HT1080 (cell line): ENCODE data around the gene RAB24. TPM values are rescaled to one million over a fixed set of nuclear protein-coding genes. Genes with fewer than 3 reads are reported as not detected.

Source experiments
- DNase-seq: peaks from one replicate; pipeline ENCODE4 v3.0.0-alpha.2; 2015; ENCODE audit warnings: low read depth
- total RNA-seq: library from RNA; depleted of rRNA; stranded (reverse); fragments of >200 nt; shearing (Covaris generic); gene quantifications from 2 replicates; pipeline ENCODE4 v1.2.3, GENCODE V29; 2014

Gene RAB24
- total RNA-seq, 1 experiment from 2014 or later, result 31.5 TPM

DNA sequence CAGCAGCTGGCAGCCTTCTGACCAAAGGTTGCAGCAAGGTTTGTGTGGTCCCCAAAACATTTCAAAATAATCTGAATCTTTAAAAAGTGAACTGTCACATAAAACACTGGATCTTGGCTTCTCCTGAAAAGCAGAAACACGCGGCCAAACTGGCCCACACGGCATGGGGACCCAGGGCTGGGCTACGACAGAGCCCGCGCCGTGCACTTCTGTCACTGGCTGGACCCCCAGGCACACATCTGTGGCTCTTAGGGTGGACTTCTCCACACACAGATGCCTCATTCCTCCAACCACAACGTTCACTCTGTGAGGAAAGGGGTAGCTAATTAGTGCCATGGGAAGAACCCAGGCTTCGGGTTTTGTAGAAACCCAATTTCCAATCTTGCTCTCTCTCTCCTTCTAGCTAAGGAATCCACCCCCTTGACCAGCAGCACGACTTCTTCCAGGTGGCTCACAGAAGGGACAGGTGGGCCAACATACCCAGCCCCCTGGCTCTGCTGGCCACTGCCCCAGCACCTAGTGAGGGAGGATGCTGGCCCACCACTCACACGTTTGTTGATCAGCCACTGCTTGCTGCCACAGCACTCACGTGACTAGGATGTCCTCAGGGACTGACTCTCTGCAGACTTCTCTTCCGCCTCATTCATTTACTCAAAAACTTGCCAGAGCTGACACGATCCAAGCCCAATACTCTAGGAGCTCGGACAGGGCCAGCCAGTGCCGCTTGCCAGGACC, 30.1 kb upstream of the RAB24 start:
- DNase-seq, result no peak

DNA sequence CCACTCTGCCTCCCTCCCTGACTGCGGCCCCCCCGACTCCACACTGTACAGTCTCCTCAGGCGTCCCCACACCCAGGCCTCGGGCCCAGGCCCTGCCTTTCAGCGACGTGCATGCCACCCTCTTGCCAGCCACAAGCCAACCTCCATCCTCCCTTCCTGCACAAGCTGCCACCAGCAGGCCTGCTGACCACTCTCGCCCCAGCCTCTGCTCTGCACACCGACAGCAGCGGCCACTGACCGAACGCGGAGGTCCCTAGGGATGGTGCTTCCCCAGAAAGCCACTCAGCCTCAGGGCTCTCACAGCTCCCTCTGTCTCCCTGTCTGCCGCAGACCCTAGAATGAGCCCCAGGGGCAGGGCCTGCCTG, 29.4 kb upstream of the RAB24 start:
- no peak for DNase-seq

DNA sequence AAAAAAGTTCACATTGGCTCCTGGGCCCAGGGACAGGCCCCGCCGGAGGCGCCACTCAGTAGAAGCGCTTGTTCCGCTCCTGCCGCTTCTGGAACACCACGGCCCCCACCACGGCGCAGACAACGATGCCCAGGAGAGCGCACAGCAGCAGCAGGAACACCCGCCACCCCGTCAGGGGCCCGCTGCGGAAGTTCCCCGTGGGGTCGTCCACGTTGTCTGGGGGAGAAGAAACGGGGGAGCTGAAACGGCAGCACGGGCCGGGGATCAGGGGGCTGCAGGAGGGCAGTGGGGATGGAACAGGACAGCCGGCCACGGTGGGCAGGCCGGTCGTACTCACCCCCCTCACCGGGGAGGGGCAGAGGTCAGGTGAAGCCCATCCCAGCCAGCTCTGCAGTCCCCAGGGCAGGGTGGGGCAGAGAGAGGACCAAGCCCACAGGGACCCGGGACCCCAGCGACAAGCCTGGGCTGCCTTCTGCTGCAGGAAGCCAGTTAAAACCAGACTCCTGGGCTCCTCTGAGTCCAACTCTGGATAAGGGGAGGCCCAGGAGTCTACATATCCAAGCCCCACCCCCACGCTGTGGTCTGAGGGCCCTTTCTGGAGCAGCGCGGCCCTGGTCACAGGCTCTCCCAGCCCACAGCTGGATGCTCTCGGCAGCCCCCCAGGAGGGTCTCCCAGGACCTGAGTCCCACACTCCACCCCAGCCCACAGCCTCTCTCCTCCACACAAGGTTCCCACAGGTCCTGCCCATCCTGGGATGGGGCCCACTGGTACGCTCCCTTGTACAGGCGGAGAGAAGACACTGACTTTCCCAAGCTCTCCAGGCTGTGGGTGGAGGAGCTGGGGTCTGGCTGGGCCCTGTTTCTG, 28.7 kb upstream of the RAB24 start:
- no peak for DNase-seq

DNA sequence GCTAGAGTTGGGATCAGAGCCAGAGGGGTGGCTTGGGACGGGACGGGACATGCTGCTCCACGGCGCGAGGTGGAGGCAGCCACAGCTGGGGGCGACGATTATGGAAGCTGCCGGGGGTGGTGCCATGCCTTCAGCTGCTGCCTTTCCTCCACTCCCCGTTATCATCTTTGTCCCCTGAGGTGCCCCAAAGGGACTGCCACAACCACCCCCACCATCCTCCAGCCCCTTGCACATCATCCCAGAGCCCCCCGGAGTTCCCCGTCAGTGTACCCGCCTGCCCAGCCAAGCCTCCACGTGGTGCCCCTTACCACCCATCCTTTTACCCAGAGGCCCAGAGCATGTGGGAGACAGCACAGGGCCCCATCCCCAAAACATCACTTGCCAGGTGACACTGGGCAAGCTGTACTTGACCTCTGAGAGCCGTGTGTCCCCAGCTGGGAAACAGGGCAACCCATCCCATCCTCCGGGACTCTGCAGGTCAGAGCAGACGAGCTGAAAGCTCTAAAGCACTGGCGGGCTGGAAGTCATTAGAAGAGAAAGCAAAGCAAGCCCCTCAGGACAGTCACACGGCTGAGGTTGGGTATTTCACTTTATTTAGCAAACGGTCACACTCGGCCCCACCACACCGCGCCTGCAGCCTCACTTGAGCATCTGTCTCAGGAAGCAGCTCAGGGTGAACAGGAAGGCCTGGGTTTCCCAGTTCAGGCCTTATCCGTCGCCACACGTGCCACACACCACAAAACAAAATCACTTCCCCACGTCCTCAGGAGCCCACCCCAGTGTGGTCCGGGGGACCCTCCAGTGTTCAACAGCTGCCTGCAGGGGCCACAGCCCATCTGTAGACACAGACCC, 27.7 kb upstream of the RAB24 start:
- no peak for DNase-seq

DNA sequence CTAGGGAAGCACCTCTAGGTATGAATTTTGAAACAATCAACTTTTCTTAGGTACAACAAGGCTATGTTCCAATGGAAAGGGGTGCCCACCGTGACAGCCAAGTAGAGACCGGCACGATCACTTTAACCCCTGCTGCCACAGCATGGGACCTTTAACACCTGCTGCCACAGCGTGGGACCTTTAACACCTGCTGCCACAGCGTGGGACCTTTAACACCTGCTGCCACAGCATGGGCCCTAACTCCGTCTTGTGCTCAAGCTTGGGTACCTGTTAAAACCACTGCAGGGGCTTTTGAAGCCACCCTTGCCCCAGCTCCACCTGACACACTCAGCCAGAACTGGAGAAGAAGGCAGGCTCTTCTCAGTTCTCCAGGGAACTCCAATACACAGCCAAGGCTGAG, 26.4 kb upstream of the RAB24 start:
- DNase-seq, result no peak

DNA sequence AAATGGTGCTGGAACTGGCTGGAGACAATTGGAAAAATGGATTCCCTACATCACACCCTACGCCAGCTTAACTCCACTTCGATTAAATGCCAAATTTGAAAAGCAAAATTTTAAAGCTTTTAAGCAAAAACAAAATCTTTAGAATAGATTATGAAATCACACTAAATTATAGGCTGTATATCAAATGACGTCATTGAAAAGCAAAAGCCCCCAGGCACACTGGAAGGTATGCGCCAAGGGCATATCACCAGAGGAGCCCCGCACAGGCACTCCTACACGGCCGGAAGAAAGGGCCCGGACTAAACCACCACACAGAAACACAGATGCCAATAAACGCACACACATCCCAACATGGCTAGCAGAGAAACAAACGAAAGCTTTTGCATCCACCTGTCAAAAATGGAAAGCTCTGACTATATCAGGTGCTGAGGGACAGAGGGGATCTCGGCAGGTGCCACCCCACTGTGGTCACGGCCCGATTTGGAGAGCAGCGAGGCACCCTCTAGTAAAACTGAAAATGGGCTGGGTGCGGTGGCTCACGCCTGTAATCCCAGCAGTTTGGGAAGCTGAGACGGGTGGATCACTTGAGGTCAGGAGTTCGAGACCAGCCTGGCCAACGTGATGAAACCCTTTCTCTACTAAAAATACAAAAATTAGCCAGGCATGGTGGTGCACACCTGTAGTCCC, 25.2 kb upstream of the RAB24 start:
- no peak for DNase-seq

DNA sequence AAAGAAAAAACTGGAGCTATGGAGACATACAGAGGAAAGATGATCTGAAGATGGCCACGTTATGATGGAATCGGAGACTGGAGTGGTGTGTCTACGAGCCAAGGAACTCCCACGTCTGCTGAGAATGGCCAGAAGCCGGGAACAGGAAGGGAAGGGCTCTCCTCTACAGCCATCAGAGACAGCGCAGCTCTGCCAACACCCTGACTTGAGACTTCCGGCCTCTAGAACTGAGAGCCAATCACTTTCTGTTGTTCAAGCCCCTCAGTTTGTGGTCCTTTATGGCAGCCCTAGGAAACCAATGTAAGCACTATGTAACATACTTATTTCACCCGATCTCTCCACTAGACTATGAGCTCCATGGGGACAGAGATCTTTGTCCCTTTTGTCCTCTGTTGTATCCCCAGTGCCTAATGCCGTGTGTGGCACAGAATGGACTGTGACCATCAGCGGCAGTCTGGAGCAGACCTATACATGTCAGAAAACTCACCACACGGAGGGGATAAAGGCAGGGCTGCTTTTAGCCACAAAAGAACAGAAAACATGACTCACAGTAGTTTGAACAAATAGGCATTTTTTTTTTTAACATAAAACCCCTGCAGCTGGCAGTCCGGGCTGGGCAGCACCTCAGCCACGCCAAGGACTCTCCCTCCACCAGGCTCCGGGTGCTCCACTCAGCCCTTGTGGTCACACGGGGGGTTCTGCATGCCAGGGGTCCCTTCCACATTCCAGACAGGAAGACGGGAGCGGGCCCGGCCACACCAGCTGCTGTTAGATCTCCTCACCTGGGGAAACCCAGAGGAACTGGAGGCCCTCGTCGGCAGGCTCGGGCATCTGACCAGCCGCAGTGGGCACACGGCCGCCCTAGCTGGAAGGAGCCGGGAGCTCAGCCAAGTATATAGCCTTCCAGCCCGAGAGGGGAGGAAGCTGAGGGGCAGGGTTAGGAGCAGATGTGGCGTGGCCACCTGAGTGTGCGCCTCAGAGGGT, 24.3 kb upstream of the RAB24 start:
- DNase-seq, result peak; percentile 87

DNA sequence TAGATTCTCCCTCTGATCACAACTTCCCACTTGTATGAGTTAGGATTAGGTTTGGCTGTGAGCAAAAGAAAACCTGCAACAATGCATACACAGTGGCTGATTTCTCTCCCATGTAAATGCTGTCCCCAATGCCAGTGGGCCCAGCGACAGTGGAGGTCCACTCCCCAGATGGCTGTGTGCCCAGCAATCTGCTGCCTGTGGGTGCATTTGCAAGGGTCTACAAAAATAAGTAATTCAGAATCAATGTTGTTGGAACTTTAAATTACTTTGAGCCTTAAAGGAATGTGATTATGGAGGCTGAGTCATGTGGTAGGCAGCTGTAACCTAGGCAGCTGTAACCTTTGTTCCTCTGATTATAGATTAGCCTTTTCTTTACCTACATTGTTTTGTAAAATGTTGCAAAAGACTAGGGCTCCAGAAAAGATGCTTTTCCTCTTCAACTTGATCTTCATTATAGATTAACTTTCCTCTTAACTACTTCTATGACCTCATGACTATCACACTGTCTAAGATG, 22.4 kb upstream of the RAB24 start:
- no peak for DNase-seq

DNA sequence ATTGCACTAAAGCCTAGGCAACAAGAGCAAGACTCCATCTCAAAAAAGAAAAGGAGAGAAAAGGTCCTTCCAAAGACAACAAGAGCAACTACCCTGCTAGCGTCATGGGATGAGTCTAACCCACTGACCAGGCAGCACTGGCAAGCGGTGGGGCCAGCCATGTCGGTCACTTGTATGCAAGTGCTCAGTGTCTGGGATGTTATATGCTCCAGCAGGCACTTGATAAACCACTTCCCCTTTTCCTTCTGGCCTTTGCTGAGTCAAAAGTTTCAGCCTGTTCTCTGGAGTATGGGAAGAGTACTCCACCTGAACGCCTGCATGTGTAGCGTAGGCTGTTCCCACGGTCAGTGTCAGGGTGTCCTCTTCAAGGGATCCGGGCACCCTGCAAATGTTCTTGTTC, 17.4 kb upstream of the RAB24 start:
- DNase-seq, result no peak

DNA sequence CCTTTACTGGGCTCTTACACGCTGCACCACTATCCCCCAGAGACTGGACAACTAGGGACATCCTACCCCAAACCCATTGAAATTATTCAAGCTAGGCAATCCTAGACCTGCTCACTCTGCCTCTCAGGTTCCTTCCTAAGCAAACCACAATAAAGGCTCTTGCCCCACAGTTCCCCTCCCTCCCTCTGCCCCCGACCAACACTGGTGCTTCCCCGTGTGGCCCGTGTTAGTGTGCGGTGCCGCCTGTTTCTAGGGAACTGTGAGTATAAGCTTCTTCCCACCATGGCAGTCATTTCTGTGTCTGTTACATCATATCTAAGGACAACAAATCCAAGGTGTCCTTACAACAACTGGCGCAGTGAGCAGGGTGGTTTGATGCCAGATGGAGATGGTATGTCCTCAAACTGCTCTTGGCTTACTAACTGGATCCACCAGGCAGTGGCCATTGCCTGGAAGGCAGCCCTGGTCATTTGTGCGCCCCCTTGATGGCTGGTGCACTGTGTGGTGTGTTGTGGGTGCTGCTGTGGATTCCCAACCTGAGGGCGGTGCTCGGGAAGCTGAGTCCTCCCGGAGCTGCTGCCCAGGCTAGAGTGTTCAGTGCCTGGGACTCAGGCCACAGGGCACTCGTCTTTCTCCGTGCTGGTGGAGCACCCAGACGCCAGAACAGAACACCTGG, 16.5 kb upstream of the RAB24 start:
- DNase-seq, result no peak

DNA sequence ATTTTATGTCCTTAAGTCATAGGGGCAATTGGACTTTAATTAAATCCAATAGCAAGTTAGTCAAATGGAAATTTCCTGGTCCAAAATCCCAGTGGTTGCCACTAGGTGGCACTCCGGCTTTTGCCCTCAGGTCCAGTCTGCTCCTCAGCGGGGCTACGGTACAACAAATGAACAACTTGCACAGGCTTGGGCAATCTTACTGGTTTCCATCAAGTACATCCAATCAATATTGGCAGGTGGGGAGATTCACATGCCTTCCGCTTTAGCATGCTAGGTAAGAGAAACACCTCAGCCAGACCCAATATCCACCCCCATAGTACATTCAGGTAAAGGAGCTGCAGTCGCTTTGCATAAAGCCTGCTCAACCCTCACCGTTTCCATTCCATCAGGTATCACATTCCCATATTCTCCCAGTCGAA, 14.4 kb upstream of the RAB24 start:
- DNase-seq, result peak; percentile 63

DNA sequence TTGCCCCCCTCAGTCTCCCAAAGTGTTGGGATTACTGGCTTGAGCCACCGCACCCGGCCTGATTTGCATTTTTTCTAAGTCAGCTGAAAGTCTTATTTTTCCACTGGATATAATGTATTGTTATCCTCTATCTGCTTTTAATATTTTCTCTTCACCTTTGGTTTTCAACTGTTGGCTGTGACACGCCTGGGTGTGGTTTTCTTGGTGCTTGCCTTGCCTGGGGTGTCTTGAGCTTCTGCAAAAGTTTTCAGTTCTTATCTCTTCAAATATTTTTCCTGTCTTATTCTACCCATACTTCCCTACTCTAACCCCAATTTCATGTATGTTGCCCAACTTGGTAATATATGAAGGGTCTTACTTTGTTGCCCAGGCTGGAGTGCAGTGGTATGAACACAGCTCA, 12.5 kb upstream of the RAB24 start:
- DNase-seq, result no peak

DNA sequence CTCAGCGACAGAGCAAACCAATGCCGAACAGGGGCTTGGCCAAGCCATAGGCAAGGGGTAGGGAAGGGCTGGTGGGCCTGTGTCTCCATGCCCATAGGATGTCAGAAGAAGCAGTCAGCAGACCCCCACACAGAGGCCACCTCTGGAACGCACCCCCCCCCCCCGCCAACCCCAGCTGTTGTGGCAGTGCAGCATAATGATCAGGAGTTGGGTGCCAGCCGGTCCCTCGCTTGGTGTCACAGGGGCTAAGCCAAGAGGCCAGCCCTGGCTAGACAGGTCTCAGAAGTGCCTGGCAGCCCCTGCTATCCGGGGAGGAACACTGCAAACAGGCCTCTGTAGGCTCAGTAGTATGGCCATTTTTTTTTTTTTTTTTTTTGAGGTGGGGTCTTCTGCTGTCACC, 11.9 kb upstream of the RAB24 start:
- DNase-seq, result no peak

DNA sequence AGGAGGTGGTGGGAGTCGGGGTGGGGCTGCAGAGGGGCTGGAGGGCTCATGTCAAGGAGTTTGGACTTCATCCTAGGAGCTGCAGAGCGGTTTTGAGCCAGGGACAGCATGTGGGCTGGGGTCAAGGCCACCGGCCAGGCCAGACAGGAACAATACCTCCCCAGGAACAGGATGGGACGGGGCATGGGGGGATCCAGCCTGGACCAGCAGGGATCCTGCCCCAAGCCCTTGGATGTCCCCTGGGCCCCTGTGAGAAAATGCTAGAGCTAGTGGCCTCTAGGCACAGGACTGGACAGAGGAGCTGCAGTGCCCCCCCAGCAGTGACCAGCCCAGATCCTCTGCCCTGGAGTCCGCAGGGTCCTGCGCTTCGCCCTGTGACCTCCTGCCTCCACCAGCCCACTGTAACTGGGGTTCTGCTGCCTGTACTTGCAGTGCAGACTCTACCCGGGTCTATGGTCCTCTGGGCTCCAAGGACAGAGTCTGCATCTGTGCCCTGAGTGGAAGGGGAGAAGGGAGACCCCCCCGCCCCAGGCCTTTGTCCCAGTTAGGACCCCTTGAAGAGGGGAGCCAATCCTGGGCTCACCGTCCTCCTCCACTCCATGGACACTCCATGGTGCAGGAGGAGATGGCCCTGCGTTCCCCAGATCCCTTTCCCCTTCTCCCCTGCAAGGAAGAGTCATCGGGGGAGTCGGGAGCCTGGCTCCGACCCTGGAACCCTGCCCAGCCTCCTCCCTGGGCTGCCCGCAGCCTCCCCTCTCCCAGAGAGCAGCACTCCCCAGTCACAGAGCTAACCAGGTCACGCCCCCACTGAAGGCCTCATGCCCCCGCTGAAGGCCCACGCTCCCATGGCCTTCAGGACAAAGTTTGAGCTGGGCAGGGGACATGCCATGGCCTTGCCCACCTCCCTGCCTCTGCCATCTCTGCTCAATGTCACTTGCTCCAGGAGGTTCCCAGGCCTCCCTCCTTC, 11.1 kb upstream of the RAB24 start:
- DNase-seq, result no peak

DNA sequence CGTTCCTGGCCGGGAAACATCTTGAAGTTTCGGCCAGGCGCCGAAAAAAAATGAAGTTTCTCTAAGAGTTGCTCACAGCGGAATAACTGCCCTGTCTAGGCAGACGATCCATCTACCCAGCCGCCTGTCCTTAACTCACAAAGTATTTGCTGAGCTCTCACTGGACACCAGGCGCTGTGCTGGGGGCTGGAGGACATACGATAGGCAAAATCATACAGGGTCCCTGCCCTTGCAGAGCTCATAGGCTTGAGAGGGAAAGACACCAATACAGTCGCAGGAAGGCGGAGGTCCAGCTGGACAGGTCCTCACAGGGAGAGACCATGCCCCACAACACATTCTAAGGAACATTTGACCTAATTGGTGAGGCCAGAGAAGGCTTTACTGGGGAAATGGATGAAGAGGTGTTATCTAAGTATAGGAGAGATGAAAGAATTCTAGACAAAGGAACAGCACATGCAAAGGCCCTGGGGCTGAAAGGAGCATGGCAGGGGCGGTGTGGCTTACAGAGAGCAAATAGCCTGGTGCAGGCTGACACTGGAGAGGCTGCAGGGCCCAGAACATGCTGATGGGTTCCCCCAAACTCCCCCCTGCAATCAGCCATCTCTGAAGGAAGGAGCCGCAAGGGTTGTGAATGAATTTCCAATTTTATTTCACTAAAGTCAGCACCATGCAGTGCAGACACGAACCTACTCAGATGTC, 10.2 kb upstream of the RAB24 start:
- DNase-seq, result no peak

DNA sequence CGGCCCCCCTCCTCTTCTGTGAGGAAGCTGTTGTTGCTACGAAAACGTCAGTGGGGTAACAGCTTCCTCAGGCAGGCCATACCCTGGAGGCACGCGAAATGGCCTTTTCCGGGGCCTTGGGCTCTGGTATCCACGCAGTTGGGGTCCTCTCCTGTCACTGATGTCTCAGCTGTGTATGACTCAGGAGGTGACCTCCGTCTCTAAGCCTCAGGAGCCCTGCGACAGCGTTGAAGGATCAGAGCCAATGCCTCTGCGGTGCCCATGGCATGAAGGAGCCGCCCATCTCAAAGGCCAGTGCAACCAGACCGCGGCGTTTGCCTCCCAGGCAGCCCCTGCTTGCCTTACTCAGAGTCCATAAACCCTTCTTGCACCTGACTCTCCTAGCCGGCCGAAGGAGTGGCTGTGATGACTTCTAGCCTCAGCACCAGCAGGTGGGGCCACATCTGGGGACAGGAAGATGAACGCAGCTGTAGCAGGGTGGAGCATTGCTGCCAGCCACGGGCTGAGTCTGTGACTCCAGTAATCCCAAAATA, 9.2 kb upstream of the RAB24 start:
- DNase-seq, result peak; percentile 62
